Islet of Langerhans (tissue), 1 donor: ENCODE results near the gene SHISA7.
A peak's percentile ranks its signal among the peaks of the same experiment; 100 is the strongest.

Experiments used
- FAIRE-seq: peaks from one replicate; lab custom pipeline; 2011; peaks lifted over from hg19 to GRCh38; lab: Jason Lieb, UNC

Gene SHISA7

DNA sequence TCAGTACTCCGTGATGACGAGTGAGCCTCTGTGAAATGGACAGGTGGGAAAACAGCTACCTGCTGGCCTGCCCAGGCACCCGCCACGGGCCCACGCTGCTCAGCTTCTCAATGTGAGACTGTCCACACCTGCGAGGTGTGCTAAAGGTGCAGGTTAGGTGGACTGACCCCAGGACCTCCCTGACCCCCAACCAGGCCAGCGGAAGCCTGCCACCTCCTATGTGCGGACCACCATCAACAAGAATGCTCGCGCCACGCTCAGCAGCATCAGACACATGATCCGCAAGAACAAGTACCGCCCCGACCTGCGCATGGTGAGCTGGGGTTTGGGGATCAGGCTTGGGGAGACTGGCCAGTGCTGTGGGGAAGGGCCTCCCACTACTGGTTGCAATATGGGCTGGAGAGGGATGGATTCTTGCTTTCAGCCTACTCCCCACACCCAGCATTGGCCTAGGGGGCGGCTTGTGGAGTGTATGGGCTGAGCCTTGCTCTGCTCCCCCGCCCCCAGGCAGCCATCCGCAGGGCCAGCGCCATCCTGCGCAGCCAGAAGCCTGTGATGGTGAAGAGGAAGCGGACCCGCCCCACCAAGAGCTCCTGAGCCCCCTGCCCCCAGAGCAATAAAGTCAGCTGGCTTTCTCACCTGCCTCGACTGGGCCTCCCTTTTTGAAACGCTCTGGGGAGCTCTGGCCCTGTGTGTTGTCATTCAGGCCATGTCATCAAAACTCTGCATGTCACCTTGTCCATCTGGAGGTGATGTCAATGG is 55.2 kb downstream of the SHISA7 start:
- FAIRE-seq = no peak

DNA sequence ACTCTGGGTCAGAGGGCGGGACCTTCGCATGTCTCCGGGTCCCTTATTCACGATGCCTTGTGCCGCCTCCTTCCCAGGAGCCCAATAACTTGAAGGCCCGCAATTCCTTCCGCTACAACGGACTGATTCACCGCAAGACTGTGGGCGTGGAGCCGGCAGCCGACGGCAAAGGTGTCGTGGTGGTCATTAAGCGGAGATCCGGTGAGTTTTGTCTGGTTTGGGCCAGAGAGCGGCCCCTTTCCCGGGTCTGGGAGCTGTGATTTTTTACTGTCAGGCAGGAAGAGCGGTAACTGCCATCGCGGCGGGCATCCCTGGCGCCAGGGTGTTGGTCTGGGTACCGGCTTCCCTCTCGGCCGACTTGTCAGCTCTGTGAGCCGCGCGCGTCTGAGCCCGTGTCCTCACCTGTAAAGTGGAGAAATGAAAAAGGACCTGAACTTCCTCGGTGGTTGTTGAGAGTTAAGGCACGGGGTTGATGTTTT is 56.6 kb downstream of the SHISA7 start:
- no peak for FAIRE-seq

DNA sequence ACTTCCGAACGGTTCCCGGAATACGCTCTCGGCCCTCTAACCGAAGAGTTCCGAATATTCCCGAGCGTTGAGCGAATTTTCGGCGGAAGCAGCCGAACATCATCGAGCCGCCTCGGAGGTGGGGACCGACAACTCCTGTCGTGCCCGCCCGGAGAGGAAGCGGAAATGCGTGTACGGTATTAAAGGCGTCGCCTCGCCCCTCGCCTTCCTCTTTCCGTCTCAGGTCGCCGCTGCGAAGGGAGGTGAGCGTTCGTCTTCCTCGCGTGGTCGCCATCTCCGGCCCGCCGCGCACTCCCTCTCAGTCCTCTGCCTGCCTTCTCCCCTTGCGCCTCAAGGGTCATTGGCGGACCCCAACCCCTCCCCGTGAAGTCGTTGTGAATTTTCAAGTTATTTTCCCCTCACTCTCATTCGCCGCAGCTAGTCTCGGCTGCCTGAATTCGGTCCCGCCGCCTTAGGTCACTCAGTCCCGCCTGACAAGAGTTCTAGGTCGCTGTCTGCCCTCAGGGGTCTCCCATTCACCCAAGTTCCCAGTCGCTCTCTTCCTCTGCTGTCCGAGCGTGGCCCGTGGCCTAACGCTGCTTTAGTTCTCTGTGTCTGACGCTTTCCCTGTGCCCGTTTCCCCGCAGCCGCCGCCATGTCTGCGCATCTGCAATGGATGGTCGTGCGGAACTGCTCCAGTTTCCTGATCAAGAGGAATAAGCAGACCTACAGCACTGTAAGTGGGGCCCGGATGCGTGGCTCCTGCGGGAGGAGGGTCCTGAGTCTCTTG is 57.2 kb downstream of the SHISA7 start, which contains the start of gene RPL28:
Gene RPL28, plus strand, starts transcription at position 209 of the 769 bp plus-strand sequence. Its CDS starts 426 bp downstream, at position 635.
- peak; percentile 38 for FAIRE-seq

DNA sequence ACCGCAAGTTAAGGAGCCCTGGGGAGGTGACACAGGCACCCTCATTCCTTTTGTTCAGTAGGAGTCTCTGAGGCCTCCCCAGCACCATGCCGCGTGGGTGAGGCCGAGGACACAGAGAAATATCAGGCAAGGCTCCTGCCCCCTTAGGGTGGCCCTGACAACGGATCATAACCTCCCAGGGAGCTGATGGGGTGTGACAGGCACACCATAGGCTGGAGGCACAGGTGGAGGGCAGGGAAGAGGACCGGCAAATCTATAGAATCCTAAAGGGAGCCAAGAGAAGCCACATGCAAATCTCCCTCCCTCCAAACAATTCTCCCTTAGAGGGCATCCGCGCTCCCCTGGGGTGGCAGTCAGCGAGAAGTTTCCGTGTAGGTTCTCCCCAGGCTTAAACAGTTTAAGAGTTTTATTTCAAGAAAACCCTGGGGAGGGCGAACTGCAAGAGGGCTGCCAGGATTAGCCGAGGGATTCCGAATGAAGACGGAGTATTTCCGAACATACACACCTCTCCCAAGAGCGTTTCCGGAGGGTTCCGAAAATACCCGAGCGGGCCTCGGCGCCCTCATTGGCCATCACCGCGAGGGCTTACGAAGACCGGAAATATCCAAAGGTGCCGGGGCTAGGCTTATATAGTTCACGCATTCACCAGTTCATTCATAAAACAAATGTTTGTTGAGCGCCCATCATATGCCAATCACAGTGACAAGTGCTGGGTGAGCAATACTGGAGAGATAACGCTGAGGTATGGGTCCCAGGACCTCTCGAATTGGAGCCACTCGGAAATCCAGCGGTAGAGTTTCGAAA is 58.0 kb downstream of the SHISA7 start:
- no peak for FAIRE-seq

DNA sequence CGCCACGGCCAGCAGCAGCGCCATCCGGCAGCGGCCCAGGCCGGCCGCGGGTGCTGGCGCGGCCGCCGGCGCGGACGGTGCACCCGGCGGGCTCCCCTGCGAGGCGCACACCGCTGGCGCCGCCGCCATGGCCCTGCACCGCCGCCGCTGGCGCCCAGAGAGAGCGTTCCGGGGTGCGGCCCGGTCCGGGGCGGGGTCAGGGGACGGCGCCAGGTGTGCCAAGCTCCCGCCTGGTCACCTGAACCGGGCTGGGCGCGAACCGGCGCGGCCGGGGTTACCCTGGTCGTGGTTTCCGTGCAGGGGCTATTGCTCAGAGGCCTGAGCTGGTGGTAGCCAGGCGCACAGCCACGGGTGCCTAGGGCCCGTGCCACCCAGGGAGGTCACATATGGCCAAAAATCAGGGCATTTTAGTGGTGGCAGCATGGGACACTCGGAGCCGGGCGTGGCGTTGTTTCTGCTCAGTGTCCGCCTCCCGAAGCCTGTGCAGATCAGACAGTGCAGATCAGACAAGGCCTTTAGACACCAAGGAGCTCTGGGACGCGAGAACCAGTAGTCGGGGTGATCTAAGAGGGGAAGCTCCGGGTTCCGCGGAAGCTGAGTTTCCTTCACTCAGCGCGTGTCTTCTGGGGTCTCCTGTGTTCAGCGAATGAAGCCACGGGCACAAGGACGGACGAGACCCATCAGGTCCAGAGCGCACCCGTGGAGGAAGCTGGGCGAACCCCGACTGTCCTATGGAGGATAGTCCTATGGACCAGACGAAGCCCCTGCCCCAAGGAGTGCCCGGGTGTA is 58.8 kb downstream of the SHISA7 start, which contains the start of gene TMEM238:
Gene TMEM238, minus strand, starts transcription at position 162 of the 789 bp plus-strand sequence. Its CDS starts 33 bp downstream, at position 129.
- FAIRE-seq = no peak

DNA sequence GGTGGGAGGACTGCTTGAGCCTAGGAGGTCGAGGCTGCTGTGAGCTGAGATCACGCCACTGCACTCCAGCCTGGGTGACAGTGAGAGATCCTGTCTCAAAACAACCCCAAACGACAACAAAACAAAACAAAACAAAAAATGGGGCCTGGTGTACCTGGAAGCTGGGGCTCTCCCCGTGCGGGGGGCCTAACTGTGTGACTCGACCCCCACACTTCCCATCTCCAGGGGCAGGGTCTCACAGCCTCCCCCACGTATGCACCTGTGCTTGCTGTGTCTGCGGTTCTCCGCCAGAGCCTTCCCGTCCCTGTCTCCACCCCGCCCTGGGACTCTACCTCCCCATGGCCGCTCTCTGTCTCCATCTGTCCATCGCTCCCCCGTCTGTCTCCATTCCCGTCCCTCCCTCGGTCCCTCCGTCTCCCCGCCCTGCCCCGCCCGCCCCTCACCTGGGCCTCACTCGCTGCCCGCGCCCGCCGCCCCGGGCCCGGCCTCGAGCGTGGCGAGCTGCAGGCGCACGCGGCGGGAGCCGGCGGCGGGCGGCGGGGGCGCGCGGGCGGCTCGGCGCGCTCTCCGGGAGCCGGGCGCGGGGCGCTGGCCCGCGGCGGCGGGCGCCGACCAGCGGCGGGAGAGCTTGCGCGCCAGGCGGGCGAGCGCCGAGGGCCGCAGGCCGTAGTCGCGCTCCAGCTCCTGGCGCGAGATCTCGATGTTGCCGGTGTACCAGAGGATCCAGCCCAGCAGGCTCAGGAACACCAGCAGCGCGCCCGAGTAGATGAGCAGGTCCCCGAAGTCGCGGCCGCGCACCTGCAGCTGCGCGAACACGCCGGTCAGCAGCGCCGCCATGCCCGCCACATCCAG is 59.6 kb downstream of the SHISA7 start:
- FAIRE-seq = no peak

DNA sequence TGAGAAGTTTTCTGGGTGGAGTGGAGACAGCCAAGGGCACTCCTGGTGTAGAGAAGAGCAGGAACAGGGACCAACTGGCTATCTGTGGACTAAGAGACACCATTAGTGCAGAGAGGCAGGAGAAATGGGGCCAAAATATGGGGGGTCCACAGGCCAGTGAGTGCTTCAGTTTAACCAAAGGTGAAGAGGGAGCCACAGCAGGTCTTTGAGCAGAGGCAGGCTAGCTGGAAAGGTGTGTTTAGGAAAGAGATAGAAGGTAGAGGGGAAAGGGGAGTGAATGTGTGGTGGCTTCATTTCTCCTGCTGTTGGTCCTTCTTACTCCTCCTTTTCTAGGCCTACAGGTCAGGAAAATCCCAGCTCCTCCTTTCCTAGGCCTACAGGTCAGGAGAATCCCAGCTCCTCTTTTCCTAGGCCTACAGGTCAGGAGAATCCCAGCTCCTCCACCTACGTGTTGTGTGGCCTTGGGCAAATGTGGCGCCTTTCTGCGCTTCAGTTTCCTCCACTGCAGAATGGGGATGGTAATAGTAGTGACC is 60.5 kb downstream of the SHISA7 start:
- no peak for FAIRE-seq

DNA sequence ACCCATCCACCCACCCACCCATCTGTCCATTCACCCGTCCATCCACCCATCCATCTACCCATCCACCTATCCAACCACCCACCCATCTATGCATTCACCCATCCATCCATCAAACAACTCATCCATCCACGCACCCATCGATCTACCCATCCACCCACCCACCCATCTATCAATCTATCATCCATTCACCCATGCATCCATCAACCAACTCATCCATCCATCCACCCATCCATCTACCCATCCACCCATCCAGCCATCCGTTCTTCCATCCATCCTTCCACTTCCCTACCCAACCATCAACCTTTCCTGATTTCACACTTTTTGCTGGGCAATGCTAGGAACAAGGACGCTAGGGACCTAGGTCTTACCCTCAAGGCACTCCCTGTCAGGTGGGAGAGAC is 61.1 kb downstream of the SHISA7 start:
- FAIRE-seq = no peak

DNA sequence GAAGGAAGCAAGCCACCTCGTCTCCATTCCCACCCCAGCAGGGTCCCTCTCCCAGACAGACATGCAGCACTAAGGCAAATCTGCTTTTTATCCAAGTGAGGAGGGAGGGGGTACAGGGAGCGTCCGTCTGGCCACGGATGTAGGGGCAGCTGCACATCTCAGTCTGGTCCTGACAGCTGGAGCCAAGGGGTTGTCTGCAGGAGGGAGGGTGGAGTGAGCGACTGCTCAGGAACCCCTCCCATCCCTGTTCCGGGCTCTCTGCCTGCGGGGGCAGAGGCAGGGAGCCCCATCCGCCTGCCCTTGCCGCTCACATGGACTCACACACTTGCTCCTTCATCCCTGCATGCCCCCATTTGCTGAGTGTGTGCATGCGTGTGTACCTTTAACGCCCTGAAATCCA is 63.9 kb downstream of the SHISA7 start:
- FAIRE-seq = no peak
